K562 (cell line): ENCODE measurements around the gene LTA4H. TPM values are rescaled to one million over a fixed set of nuclear protein-coding genes. Genes with fewer than 3 reads are reported as not detected.

Experiments
- C11orf30 ChIP-seq: fragments of 450-650 bp; IDR thresholded peaks from 2 replicates; pipeline ENCODE4 v1.6.1; 2016; ENCODE audit warnings: low read depth, mild to moderate bottlenecking
- CBX8 ChIP-seq: fragments of 200-600 bp; sonication (generic); IDR thresholded peaks from 2 replicates; pipeline ENCODE4 v1.6.1; 2012; ENCODE audit warnings: borderline replicate concordance, mixed run types, low read depth, mild to moderate bottlenecking, moderate library complexity, mixed read lengths, low read length, control low read depth, inconsistent platforms; ENCODE audit not compliant: poor library complexity, severe bottlenecking; ENCODE audit errors: extremely low read depth
- CCNT2 ChIP-seq: IDR thresholded peaks from 2 replicates; pipeline ENCODE4 v1.6.1; 2011; ENCODE audit warnings: borderline replicate concordance, low read depth, mild to moderate bottlenecking, moderate library complexity, mixed read lengths, low read length; ENCODE audit not compliant: insufficient read length; ENCODE audit errors: extremely low read depth
- DPF2 ChIP-seq: fragments of 450-650 bp; IDR thresholded peaks from 2 replicates; pipeline ENCODE4 v1.6.1; 2016
- ILK ChIP-seq: fragments of 450-650 bp; IDR thresholded peaks from 2 replicates; pipeline ENCODE4 v1.6.1; 2016; ENCODE audit warnings: missing genetic modification characterization, low read depth, mild to moderate bottlenecking, missing compliant biosample characterization, moderate library complexity, borderline replicate concordance
- L3MBTL2 ChIP-seq: fragments of 450-650 bp; IDR thresholded peaks from 2 replicates; pipeline ENCODE4 v1.6.1; 2016; ENCODE audit warnings: mild to moderate bottlenecking, moderate library complexity
- MED1 ChIP-seq: sonication (generic); formaldehyde crosslinking; IDR thresholded peaks from 2 replicates; pipeline ENCODE4 v1.8.1; 2023; ENCODE audit warnings: missing genetic modification reagents, borderline replicate concordance
- SIN3A ChIP-seq, 2 experiments: fragments of 150-350 bp in 1 of 2; IDR thresholded peaks; 2 replicates each; pipeline ENCODE4 v1.6.1; 2011 to 2016; ENCODE audit warnings: borderline replicate concordance in 2 of 2, low read depth in 2 of 2, low read length in 2 of 2, mild to moderate bottlenecking in 2 of 2, moderate library complexity in 2 of 2; ENCODE audit not compliant: control insufficient read depth in 1 of 2
- SIX5 ChIP-seq, 2 experiments: IDR thresholded peaks; 2 replicates each; pipeline ENCODE4 v1.6.1; 2011; ENCODE audit warnings: low read length in 2 of 2, borderline replicate concordance in 1 of 2, low read depth in 1 of 2, mild to moderate bottlenecking in 1 of 2, moderate library complexity in 1 of 2; ENCODE audit not compliant: insufficient read depth in 1 of 2
- SNRNP70 ChIP-seq: fragments of 200-400 bp; formaldehyde crosslinking; optimal IDR thresholded peaks from 2 replicates; pipeline ENCODE3; 2017; ENCODE audit warnings: low read depth, low read length
- SRSF7 ChIP-seq: fragments of 200-400 bp; formaldehyde crosslinking; optimal IDR thresholded peaks from 2 replicates; pipeline ENCODE3; 2017; ENCODE audit warnings: mild to moderate bottlenecking, low read depth, low read length
- polyA plus RNA-seq, 8 experiments: library from polyadenylated mRNA; depleted of rRNA in 4 of 8; stranded (reverse) in 5 of 8; unstranded in 3 of 8; fragments of >200 nt; fragmentation: Nextera tagmentation in 2 of 8; fragmentation: Illumina TruSeq in 1 of 8; extraction: Ambion mirVana in 2 of 8; extraction: Trizol in 1 of 8; gene quantifications; 2 replicates each; pipeline versions ENCODE4 v1.2.1 to v1.2.3, GENCODE V29; 2011 to 2014; ENCODE audit warnings: inconsistent platforms in 1 of 8, missing spikeins in 1 of 8
- total RNA-seq, 7 experiments: library from RNA; depleted of rRNA in 6 of 7; stranded (reverse); fragments of >200 nt in 6 of 7; fragmentation: Illumina TruSeq in 2 of 7; extraction: Trizol in 2 of 7; gene quantifications; 2 replicates each; pipeline versions ENCODE4 v1.2.1 to v1.2.3, GENCODE V29; 2011 to 2021; ENCODE audit warnings: low replicate concordance in 1 of 7
- TF ChIP-seq, protein P1 (sequence below): sonication (generic); formaldehyde crosslinking; IDR thresholded peaks from 2 replicates; pipeline ENCODE4 v1.8.0; 2022; ENCODE audit warnings: missing genetic modification reagents, mild to moderate bottlenecking, borderline replicate concordance
- TF ChIP-seq, protein P2 (sequence below): fragments of 250-450 bp; sonication (Bioruptor Pico); IDR thresholded peaks from 2 replicates; pipeline ENCODE4 v1.9.0; 2021; ENCODE audit warnings: mild to moderate bottlenecking, inconsistent platforms
- TF ChIP-seq, protein P3 (sequence below): fragments of 450-650 bp; IDR thresholded peaks from one replicate; pipeline ENCODE4 v1.6.1; 2018; ENCODE audit warnings: mild to moderate bottlenecking, moderate library complexity; ENCODE audit not compliant: partially characterized antibody
- TF ChIP-seq, protein P4 (sequence below): fragments of 450-650 bp; IDR thresholded peaks from 2 replicates; pipeline ENCODE4 v1.6.1; 2016
- TF ChIP-seq, protein P5 (sequence below): fragments of 150-350 bp; conservative IDR thresholded peaks from 2 replicates; pipeline ENCODE4 v1.6.1; 2014; ENCODE audit warnings: low read length

LTA4H gene
- total and polyA plus RNA-seq, 9 of the 15 experiments (the other 6 are each of a cell fraction or from before 2014, with no cell fraction given): 25.2 to 58.1 (median 40.5) TPM

DNA sequence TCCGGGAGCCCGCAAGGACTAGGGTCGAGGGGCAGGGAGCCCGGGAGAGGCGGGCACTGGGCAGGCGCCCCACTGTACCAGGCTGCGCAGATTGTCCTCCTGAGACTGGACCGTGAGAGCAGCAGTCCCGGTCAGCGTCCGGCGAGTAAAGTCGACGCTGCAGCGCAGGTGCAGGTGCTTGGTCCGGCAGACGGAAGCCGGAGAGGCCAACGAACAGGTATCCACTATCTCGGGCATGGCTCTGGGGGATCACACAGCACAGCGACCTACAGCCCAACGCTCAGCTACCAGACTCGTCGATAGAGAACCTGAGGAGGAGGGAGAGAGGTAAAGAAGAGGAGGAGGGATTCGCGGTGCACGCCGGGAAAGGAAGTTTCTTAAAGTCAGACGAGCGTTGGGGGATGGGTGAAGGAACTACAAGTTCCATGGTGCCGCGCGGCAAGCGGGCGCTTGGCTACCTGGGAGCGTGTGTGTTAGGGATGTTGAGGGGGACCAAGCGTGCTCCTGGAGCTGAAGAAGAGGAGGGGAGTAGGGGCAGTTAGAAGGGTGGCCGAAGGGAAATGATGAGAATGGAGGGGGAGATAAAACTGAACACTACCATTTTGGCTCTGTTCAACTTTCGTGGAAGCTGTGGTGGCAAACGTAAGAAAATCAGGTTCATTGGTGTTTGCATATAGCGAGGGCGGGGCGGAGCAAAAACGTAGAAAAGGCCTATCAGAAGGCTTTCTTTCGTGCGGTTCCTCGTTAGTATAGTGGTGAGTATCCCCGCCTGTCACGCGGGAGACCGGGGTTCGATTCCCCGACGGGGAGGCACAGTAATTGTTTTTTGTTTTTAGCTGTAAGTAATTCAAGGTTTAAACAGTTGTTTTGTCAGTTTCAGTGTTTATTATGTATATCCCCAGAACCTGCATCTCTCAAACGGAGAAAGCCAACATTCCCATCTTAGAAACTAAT, at the start of gene LTA4H (continued):
- TF ChIP-seq, protein P1, sequence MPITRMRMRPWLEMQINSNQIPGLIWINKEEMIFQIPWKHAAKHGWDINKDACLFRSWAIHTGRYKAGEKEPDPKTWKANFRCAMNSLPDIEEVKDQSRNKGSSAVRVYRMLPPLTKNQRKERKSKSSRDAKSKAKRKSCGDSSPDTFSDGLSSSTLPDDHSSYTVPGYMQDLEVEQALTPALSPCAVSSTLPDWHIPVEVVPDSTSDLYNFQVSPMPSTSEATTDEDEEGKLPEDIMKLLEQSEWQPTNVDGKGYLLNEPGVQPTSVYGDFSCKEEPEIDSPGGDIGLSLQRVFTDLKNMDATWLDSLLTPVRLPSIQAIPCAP (CRISPR knock-in tag): no peak
- TF ChIP-seq CBX8: no peak
- TF ChIP-seq, protein P2, sequence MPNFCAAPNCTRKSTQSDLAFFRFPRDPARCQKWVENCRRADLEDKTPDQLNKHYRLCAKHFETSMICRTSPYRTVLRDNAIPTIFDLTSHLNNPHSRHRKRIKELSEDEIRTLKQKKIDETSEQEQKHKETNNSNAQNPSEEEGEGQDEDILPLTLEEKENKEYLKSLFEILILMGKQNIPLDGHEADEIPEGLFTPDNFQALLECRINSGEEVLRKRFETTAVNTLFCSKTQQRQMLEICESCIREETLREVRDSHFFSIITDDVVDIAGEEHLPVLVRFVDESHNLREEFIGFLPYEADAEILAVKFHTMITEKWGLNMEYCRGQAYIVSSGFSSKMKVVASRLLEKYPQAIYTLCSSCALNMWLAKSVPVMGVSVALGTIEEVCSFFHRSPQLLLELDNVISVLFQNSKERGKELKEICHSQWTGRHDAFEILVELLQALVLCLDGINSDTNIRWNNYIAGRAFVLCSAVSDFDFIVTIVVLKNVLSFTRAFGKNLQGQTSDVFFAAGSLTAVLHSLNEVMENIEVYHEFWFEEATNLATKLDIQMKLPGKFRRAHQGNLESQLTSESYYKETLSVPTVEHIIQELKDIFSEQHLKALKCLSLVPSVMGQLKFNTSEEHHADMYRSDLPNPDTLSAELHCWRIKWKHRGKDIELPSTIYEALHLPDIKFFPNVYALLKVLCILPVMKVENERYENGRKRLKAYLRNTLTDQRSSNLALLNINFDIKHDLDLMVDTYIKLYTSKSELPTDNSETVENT: no peak
- no peak for TF ChIP-seq SNRNP70
- TF ChIP-seq, protein P3, sequence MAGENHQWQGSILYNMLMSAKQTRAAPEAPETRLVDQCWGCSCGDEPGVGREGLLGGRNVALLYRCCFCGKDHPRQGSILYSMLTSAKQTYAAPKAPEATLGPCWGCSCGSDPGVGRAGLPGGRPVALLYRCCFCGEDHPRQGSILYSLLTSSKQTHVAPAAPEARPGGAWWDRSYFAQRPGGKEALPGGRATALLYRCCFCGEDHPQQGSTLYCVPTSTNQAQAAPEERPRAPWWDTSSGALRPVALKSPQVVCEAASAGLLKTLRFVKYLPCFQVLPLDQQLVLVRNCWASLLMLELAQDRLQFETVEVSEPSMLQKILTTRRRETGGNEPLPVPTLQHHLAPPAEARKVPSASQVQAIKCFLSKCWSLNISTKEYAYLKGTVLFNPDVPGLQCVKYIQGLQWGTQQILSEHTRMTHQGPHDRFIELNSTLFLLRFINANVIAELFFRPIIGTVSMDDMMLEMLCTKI: no peak
- TF ChIP-seq ILK (tag): no peak
- no peak for TF ChIP-seq SRSF7
- TF ChIP-seq L3MBTL2: peak; percentile 68; the same call in 1 of the 2 replicates
- peak in 1 of 2 experiments; percentile 70; a peak in 3 of 4 replicates for TF ChIP-seq SIN3A (IDR thresholded peaks at IDR 0.05; ENCODE audit: borderline replicate concordance in 2 of 2, control insufficient read depth in 1 of 2, low read depth in 2 of 2, low read length in 2 of 2)
- TF ChIP-seq DPF2: peak; percentile 41; the same call in 1 of the 2 replicates
- TF ChIP-seq, protein P4, sequence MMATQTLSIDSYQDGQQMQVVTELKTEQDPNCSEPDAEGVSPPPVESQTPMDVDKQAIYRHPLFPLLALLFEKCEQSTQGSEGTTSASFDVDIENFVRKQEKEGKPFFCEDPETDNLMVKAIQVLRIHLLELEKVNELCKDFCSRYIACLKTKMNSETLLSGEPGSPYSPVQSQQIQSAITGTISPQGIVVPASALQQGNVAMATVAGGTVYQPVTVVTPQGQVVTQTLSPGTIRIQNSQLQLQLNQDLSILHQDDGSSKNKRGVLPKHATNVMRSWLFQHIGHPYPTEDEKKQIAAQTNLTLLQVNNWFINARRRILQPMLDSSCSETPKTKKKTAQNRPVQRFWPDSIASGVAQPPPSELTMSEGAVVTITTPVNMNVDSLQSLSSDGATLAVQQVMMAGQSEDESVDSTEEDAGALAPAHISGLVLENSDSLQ: no peak; the same call in none of the 2 replicates
- TF ChIP-seq, protein P5, sequence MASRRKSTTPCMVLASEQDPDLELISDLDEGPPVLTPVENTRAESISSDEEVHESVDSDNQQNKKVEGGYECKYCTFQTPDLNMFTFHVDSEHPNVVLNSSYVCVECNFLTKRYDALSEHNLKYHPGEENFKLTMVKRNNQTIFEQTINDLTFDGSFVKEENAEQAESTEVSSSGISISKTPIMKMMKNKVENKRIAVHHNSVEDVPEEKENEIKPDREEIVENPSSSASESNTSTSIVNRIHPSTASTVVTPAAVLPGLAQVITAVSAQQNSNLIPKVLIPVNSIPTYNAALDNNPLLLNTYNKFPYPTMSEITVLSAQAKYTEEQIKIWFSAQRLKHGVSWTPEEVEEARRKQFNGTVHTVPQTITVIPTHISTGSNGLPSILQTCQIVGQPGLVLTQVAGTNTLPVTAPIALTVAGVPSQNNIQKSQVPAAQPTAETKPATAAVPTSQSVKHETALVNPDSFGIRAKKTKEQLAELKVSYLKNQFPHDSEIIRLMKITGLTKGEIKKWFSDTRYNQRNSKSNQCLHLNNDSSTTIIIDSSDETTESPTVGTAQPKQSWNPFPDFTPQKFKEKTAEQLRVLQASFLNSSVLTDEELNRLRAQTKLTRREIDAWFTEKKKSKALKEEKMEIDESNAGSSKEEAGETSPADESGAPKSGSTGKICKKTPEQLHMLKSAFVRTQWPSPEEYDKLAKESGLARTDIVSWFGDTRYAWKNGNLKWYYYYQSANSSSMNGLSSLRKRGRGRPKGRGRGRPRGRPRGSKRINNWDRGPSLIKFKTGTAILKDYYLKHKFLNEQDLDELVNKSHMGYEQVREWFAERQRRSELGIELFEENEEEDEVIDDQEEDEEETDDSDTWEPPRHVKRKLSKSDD: no peak
- no peak for TF ChIP-seq CCNT2
- TF ChIP-seq MED1 (CRISPR knock-in tag): no peak
- no peak for TF ChIP-seq C11orf30
- TF ChIP-seq SIX5 (IDR thresholded peaks at IDR 0.05; ENCODE audit: borderline replicate concordance in 1 of 2, insufficient read depth in 1 of 2, low read depth in 1 of 2, low read length in 2 of 2): peak; percentile 82 to 90
